GM11168 (cell line): ENCODE data around the gene ANTXR1.

Source experiments
- in situ Hi-C: fragments of 300-500 bp; cut with MboI; formaldehyde crosslinking; loops from one replicate; pipeline ENCODE4 v1.12.0; 2022; ENCODE audit warnings: low sequenced_read_pairs; ENCODE audit not compliant: unreplicated experiment

Gene ANTXR1

DNA sequence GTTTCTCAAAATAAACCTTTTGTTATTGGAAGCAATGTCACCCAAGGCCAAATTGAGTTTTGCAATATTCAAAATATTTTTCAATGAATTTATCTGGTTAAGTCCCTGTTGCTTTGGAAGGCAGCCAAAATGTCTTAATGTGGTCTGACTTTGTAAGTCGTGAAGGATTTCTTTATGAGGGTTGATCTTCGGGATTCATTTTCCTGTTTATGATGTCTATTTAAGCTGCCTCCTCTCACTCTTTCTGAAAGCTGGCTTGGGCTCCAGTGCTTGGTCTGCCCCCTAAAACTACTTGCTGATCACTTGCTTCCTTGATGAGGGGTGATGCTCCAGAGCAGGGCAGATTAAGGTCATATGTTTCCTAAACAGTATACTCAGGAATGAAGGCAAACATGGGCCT is 141.1 kb downstream of the ANTXR1 start:
- in situ Hi-C loops = no loop called here

DNA sequence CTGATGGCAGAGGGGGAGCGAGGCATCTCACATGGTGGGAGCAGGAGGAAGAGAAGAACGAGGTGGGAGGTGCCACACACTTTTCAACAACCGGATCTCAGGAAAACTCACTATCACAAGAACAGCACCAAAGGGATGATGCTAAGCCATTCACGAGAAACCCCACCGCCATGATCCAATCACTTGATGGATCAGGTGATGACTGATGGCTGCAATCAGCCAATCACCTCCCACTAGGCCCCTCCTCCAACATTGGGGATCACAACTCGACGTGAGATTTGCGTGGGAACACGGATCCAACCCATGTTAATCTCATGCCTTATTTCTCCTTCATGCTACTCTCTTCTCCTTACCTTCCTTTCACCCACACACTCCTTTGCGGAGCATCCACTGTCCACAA is 143.6 kb downstream of the ANTXR1 start:
- in situ Hi-C loops = no loop called here

DNA sequence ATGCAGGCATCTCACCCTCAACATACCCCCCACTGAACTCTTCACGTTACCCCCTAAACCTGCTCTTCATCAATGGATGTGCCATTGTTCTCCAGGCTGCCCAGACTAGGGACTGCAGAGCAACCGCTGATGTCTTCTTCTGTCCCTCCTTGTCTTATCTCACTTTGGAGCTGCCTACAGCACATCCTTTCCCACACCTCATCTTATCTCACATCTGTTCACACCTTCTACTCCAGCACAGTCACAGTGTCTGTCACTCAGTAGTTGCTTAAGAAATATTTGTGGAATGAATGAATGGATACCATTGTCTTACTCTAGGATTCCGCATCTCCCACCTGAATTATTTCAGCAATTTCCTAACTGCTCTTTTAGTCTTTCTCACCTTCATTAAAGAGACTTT is 144.5 kb downstream of the ANTXR1 start:
- in situ Hi-C loops = no loop called here

DNA sequence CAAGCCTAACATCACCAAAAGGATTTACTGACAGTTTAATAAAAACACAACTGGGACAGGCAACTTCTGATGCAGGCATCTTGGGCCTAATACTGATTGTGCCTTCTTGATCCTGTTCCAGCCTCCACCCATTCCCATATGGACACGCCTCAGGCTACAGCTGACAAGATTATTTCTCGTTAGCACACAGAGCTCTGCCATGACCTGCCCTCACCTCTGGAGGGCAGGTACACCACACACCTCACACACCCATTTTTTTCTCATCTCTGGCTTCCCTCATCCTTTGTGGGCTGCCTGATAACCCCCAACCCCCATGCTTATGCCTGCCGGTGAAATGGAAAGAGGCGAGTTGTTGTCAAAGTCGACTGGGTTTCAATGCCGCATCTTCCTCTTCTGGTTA is 147.0 kb downstream of the ANTXR1 start:
- in situ Hi-C loops = no loop called here

DNA sequence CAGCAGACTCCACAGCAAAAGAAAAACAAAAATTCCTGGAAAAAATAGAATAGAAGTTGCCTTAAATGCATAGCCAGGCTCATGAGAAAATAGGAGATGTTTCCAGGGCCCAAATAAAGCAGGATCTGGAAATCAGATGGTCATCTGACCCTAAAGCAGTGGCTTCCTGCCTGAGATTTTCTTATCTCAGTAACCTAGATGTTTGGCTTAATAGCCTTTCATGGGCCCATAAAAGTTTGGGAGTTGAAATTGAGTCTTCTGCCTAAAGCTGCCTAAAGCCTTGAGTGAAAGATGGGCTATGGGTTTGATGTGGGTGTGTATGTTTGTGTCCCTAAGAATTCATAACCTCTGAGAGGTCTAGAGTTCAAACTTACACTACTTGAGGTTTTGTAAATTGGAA is 149.1 kb downstream of the ANTXR1 start:
- in situ Hi-C loops = no loop called here

DNA sequence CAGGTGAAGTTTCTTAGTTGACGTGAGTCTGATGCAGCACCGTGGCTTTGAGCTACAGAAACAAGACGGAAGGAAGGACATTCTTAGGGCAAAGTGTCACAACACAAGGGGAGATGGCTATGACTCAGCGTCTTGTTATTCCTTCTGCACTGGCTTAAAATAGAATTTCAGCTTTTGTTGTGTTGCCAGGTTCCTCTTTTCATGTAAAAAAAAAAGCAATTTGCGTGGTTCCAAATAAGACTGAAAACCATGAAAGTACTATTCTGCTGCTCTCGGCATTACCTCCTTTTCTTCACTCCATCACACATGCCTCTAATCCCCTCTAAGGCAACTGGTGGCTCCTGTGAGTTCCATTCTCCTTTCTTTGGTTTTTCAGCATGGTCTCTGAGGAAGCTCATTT is 150.1 kb downstream of the ANTXR1 start:
- in situ Hi-C loops = no loop called here

DNA sequence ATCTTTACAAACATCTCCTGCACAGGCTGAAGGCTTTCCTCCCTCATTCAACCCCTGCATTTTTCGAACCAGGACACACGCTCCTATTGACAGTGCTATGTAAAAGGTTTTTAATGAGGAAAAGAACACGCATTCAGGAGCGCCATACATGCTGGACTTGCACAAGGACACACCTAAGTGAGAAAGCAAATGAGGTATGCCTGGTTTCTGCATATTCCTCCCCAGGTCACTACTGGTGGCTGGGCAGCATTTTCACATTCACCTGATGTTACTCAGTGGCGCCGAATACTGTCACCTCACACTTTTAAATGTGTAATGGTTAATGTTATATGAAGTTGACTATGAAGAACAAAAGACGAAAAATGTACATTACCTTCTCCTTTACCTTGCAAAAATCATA is 150.6 kb downstream of the ANTXR1 start:
- in situ Hi-C loops = no loop called here

DNA sequence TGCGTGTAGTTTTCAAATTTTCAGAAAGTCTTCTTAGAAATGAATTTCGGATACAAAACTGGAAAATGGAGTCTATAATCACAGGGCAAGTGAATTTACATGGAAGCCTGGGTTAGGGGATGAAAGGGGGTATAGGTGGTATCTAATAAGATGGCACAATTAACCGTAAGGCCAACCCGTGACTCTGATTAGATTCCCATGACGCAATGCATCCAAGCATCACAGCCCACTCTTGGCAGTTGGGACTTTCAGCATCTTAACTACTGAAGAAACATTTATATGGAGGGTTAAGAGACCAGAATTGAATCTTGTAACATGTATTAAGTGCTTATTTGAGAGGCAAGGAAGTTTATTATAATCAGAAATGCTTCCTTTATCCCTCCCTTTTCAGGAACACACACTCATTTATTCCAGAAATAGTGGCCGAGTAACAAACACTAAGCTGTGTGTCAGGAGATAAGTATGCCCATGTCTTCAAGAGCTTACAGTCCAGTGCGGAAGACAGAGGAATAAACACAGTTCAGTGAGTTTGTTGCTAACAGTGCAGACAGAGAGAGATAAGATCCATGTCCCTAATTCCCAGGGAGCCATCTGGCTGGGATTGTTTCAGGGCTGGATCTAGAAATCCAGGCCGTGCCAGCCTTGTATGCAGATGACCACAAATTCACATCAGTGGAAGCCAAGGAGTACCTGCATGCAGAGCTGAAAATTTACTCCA is 151.2 kb downstream of the ANTXR1 start:
- in situ Hi-C loops = no loop called here

DNA sequence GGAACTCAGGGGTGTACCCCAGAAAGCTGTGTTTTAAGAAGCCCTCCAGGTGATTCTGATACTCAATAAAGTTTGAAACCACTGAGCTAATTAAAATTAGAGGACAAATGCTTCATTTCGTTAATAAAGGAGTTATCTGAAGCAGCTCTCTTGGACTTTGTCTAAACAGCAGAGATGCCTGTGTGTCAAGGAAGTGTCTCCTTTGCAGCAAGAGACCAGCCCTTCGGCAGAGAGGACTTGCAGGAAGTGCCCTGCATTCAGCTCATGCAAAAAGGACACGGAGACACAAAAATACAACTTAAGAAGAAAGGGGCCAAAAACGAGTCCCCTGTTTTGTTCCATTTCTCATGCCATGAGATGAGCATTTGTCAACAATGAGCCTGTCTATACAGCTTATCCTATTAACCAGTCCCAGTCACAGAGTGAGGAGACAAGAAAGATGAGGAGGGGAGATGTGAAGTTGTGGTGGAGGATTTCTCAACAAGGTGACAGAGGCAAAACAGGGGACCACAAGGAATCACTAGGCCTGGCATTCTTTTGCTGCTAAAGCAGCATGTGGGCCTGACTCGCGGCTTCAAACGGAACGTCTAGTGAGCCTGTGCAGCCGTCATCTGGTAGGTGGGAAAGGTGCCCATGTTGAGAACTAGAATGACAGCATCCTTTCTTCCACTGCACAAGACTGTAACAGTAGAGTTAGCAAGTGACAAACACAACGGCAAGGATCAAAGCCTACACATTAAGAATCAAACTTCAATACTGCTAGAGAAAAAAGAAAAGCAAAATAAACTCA is 152.3 kb downstream of the ANTXR1 start:
- in situ Hi-C loops = no loop called here

DNA sequence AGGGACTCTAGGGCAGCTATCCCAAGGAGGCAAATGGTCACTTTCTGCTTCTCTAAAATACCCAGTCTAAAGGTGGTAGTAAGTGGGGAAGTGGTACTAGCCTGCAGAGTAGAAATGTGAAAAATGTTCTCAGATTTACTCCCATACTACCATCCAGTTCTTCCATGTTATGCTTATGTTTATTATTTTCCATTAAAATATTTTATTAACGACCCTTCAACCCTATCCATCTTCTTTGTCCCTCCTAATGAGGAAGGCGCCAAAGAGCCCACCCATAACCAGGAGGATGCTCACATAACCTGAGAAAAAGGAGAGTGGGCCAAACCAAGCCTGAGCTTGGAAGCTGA is 153.5 kb downstream of the ANTXR1 start:
- in situ Hi-C loops = no loop called here

DNA sequence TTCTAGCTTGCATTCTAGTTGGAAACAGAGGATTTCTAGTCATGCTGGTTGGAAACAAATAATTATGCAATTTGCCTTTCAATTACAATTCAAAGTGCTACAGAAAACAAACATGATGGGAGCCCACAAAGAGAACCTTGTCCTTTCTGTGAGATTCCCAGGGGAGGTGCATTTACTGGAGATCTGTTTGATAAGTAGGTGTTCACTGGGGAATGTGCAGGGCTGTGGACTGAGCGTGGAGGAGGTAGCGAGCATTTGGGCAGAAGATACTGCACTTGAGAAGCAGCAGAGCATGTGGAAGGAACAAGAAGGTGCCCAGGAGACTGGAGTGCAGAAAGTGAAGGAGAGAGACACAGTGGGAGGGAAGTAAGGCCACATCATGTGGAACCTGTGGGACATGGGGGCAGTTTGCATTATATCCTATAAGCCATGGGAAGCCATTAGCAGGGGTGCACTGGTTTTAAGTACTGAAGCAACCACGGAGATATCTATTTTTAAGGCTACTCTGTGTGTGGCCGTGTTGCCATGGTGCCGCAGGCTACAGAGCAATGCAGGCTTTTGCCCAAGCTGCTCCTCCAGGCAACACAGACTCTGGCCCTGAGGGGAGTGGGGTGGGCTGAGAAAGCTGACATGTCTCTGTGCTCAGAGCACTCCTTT is 154.0 kb downstream of the ANTXR1 start:
- in situ Hi-C loops = no loop called here

DNA sequence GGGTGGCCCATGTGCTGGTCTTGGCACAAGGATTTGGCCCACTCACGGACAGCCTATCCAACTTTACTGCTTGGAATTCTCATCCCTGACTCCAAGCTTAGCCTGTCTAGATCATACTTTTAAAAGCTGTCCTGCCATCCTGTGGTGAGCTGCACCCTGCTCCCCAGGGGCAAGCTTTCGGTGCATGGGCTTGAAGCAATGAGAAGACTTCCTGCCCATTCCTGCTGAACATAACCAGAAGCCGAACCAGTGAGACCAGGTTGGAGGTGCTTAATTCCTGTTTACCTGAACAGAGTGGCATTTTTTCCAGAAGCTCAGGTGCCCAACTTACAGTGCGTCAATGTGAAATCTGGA is 154.5 kb downstream of the ANTXR1 start:
- in situ Hi-C loops = no loop called here

DNA sequence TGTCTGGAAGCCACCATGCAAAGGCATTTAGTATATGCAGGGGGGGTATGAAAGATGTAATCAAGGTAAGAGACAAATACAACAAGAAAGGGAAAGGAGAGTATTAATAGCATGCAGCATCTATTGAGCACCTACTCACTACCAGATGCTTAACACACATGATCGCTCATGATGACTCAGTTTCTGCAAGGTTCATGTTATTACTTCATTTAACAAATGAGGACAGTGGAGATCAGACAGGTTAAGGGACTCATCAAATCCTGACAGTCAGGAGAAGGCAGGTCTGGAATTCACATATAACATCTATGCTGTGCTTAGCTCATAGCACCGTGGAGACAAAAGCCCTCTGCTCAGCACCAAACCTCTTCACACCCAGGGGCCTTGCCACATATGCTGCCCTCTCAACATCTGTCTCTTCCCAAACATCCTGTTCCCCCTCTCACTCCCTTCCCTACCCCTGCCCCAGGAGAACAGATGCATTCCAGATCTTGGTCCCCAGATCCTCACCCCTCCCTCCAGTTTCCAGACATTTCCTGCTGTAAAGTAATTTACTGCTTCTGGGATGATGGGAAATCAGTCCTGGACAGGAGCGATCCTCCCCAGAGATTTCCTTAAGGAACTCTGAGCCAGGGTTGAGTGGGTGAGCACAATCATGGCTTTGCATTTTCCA is 155.3 kb downstream of the ANTXR1 start:
- in situ Hi-C loops = no loop called here

DNA sequence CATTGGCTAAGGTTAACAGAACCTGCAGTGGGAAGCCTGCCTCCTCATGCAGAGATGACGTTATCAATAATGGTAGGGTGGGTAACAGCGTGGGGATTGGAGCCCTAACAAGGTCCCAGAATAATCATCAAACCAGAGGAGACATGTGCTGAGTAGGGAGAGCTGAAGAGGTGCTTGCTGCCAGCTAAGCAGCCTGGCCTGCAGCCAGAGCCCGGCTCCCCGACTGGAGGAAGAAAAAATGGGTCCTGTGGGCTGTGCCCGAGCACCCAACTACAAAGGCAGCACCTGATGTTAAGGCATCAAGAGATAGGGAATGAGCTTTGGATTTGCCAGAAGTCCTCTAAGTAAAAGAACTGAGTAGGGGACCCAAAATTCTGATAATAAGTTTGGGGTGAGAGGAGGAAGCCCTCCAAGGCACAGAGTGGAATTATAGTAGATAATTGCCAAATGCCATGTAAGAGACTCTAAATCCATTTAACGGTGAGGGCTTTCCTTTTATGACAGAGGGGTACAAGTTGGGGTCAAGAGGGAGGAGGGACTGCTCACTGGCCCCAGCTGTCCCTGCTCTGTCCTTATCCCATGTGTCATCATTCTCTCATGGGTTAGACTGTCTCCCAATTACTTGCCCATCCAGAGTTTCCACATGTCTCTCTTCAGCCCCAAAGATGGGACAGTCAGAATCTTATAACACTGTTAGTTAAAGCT is 156.1 kb downstream of the ANTXR1 start:
- in situ Hi-C loops = no loop called here

DNA sequence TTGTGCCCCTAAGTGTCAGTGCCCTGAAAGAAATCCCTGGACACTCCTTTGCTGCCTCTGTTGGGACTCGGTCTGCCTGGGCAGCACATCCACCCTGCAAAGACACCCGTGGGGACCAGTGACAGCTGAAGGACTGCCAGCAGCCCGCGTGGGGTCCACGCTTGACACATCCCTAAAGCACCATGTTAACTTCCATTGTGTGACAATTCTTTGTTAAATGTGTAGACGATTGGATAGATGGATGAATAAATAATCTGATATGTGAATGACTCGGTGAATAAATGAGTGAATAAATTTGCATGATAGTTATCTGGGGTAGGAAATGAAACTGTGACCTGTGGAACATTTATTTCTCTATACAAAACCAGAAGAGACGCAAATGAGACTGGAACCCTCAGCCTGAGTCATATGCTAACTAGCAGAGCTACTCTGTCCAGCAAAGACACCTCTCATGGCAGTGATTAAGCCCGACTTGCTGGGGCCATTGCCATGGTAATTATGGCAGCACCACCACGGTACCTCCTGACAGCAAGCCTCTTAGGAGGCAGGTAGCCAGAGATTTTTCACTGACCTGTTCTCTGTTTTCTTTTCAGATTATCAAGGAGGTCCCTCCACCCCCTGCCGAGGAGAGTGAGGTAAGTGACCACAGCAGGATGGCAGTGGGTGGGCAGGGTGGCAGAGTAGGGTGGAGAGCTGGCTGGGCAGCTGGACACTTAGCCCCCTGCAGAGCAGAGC is 156.8 kb downstream of the ANTXR1 start:
- in situ Hi-C loops = no loop called here

DNA sequence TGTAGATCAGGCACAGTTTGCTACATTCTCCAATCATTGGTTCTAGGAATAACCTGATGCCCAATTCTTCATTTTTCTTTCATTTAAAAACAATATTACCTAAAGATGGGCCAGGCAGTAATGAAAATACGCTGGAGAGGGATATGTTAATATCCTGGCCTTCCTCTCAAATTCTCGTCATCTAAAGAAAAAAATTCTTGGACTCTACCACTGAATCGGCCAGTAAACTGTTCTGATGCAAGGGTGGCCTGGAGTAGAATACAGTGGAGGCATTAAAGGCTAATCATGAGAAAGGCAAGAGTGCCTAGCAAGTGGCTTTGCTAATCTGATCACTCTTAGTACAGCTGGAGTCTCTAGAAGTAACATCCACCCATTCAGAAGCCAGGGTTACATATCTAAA is 157.7 kb downstream of the ANTXR1 start:
- in situ Hi-C loops = no loop called here

DNA sequence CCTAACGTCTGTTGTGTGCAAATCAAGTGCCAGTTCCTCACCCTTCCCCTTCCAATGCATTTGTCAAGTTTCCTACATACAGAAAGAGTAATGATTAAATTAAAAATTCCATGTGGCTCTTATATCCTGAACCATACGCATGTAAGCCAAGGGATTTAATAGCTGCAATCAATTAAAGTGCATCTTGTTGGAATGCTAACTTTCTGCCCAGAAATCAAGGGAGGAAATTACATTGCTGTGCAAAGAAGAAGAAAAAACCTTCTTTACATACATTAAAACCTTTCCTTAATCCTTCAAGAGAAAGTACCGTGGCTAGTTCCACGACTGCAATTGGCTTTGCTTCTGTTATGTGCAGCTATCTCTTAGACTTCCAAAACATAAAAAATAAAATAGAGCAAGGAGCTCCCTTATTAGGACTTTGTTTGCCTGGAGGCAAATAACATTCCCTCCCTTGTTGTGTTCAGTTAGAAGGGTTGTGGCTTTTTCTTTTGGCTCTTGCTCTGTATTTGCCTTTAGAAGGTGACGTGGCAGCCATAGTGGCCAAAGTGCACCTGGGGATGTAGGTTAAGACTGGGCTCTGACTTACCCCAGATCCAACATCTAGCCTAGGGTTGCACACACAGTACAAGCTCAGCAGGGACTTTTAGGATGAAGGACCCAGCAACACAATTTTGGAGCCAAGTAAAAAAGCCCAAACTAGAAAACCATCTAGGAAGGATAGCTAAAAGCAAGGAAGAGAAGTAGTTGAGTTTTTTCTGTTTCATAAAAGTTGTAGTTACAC is 158.3 kb downstream of the ANTXR1 start:
- in situ Hi-C loops = no loop called here

DNA sequence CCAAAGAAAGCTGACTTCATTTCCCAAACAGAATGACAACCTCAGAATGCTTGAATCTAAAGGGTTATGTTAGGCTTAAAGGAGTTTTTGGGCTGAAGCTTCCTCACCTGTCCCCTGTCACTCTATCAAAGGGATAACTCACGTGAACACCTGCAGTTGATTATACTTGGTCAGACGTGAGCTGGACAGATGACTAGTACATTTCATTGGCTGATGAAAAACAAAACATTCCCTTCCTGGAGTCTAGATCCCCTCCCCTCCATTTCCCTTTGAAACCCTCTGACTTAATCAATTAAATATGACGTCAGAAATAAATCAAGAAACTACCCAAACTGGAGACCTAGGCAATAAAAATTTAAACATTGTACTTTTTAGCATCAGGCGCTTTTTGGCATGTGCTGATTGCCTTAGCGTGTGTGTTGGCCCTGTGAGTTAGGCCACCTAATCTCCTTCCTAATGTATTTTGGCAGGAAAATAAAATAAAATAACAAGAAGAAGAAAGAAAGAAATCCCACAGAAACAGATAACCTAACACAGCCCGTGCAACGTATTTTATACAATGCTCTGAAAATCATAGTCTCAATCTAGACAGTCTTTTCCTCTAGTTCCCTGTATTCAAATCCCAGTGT is 159.0 kb downstream of the ANTXR1 start:
- in situ Hi-C loops = no loop called here

DNA sequence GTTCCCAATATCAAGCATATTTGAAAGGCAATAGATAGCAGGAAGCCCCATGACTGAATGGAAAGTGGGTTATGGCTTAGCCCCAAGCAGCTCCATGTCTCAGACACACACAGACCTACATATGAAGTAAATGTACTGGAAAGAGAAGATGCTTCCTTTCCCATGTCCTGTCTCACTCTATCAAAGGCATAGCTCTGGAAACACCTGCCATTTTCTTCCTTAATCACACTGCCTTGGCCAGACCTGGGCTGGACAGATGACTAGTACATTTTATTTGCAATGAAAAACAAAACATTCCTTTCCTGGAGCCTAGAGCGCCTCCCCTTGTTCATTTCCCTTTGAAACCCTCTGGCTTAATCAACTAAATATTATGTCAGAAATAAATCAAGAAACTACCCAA is 160.7 kb downstream of the ANTXR1 start:
- in situ Hi-C loops = no loop called here
